KBM-7 (cell line): ENCODE measurements around the gene SYT9.
A peak's percentile ranks its signal among the peaks of the same experiment; 100 is the strongest.
"Not testable (repeated sequence)": the region's sequence is repeated elsewhere in the genome, so short reads cannot be mapped to it uniquely, and the experiment has no call there.

Source experiments
- DNase-seq: peaks from one replicate; pipeline ENCODE4 v3.0.0-alpha.2; 2015
- in situ Hi-C: fragments of 300-500 bp; cut with MboI; formaldehyde crosslinking; loops from 2 replicates; pipeline ENCODE4 v1.14.3; 2020; ENCODE audit warnings: low sequenced_read_pairs, low pct_unique_long_range_greater_than_20kb, mixed read lengths

The SYT9 gene

GRCh38 chr11:7321473-7322450 lies 70.1 kb downstream of the SYT9 start:
- in situ Hi-C loops = no loop called here
- no peak for DNase-seq

- no peak for DNase-seq
- in situ Hi-C loops = no loop called here
These were observed 80.7 kb downstream of the SYT9 start for GRCh38 chr11:7332451-7332850.

- DNase-seq = no peak
- in situ Hi-C loops = no loop called here
These were observed 81.3 kb downstream of the SYT9 start for GRCh38 chr11:7332962-7333361.

- DNase-seq, in situ Hi-C loops: not testable (repeated sequence)
These were observed 83.7 kb downstream of the SYT9 start for GRCh38 chr11:7335442-7335841.

GRCh38 chr11:7341551-7341950 lies 89.8 kb downstream of the SYT9 start:
- DNase-seq = no peak
- in situ Hi-C loops = no loop called here

GRCh38 chr11:7347611-7348431 lies 96.1 kb downstream of the SYT9 start:
- in situ Hi-C loops = no loop called here
- DNase-seq = peak; percentile 3

GRCh38 chr11:7348432-7349304 lies 97.0 kb downstream of the SYT9 start:
- DNase-seq = no peak
- in situ Hi-C loops = no loop called here

GRCh38 chr11:7351228-7351627 lies 99.5 kb downstream of the SYT9 start:
- in situ Hi-C loops = no loop called here
- no peak for DNase-seq

- in situ Hi-C loops = no loop called here
These were observed 101.4 kb downstream of the SYT9 start for GRCh38 chr11:7353100-7353499.

GRCh38 chr11:7364660-7365059 lies 113.0 kb downstream of the SYT9 start:
- no peak for DNase-seq
- in situ Hi-C loops = no loop called here

More at GRCh38 chr11:7353100-7353499, 101.4 kb downstream of the SYT9 start:
- DNase-seq = peak; percentile 48

GRCh38 chr11:7367803-7368202 lies 116.1 kb downstream of the SYT9 start:
- in situ Hi-C loops = no loop called here
- no peak for DNase-seq

- no peak for DNase-seq
- in situ Hi-C loops = no loop called here
These were observed 124.7 kb downstream of the SYT9 start for GRCh38 chr11:7376386-7376785.

GRCh38 chr11:7381937-7382336 lies 130.2 kb downstream of the SYT9 start:
- DNase-seq = no peak
- in situ Hi-C loops = no loop called here

- no peak for DNase-seq
These were observed 131.7 kb downstream of the SYT9 start for GRCh38 chr11:7383406-7383805.

GRCh38 chr11:7384691-7385090 lies 133.0 kb downstream of the SYT9 start:
- in situ Hi-C loops = no loop called here
- no peak for DNase-seq

More at GRCh38 chr11:7383406-7383805, 131.7 kb downstream of the SYT9 start:
- in situ Hi-C loops = no loop called here

- DNase-seq = no peak
- in situ Hi-C loops = no loop called here
These were observed 133.8 kb downstream of the SYT9 start for GRCh38 chr11:7385532-7385931.

GRCh38 chr11:7413961-7414915 lies 162.5 kb downstream of the SYT9 start:
- peak; percentile 18 for DNase-seq
- in situ Hi-C loops = no loop called here
